ENCODE measurements around the gene MUC5AC. TPM values are rescaled to one million over a fixed set of nuclear protein-coding genes. Genes with fewer than 3 reads are reported as not detected.

Gene MUC5AC
- total RNA-seq, 3 donors from 2014 or later = 0.03 to 0.63 TPM; not detected in 1

GRCh38 chr11:1165256-1166041 lies 7.7 kb downstream of the MUC5AC start:
- DNase-seq = peak in 2 of 3 donors; percentile 14 to 36
- intact Hi-C loops (cut with DNase I, micrococcal nuclease) = no loop called here
- no peak overlapping the region for H3K4me3 ChIP-seq
- TF ChIP-seq CTCF (IDR thresholded peaks at IDR 0.05) = no peak
- H3K36me3 ChIP-seq (ENCODE audit: low read depth) = no peaks in the 10 kb centered on the region
- H3K4me1 ChIP-seq (ENCODE audit: low read depth) = no peaks in the 10 kb centered on the region
- no peaks in the 10 kb centered on the region for H3K9me3 ChIP-seq
- ATAC-seq = no peak

GRCh38 chr11:1167256-1167655 lies 9.5 kb downstream of the MUC5AC start:
- Histone ChIP-seq H3K36me3 (ENCODE audit: low read depth) (no peaks in the 10 kb centered on the region), H3K4me1 (ENCODE audit: low read depth) (no peaks in the 10 kb centered on the region), H3K4me3 (no peak overlapping the region), H3K9me3 (no peaks in the 10 kb centered on the region)
- no peak for TF ChIP-seq CTCF (IDR thresholded peaks at IDR 0.05)
- peak in 1 of 3 donors; percentile 9 for DNase-seq
- intact Hi-C loops (cut with DNase I, micrococcal nuclease) = no loop called here
- ATAC-seq = no peak

- H3K4me3 ChIP-seq = no peak overlapping the region
- intact Hi-C loops (cut with DNase I, micrococcal nuclease) = no loop called here
- no peaks in the 10 kb centered on the region for H3K36me3 ChIP-seq (ENCODE audit: low read depth)
- TF ChIP-seq CTCF (IDR thresholded peaks at IDR 0.05) = no peak
- ATAC-seq = no peak
- DNase-seq = peak in 2 of 3 donors; percentile 5 to 17
- no peaks in the 10 kb centered on the region for H3K4me1 ChIP-seq (ENCODE audit: low read depth)
- H3K9me3 ChIP-seq = no peaks in the 10 kb centered on the region
These were observed 10.0 kb downstream of the MUC5AC start for GRCh38 chr11:1167751-1168231.

- no peaks in the 10 kb centered on the region for H3K36me3 ChIP-seq (ENCODE audit: low read depth)
- DNase-seq (no peak), ATAC-seq (no peak)
- H3K4me3 ChIP-seq = no peak overlapping the region
- no peak for TF ChIP-seq CTCF (IDR thresholded peaks at IDR 0.05)
- no peaks in the 10 kb centered on the region for H3K4me1 ChIP-seq (ENCODE audit: low read depth)
- H3K9me3 ChIP-seq = no peaks in the 10 kb centered on the region
- intact Hi-C loops (cut with DNase I, micrococcal nuclease) = no loop called here
These were observed 10.5 kb downstream of the MUC5AC start for GRCh38 chr11:1168256-1168655.

- H3K4me3 ChIP-seq = no peak overlapping the region
- intact Hi-C loops (cut with DNase I, micrococcal nuclease) = no loop called here
- DNase-seq = peak in 1 of 3 donors; percentile 26
- H3K9me3 ChIP-seq = no peaks in the 10 kb centered on the region
- TF ChIP-seq CTCF (IDR thresholded peaks at IDR 0.05) = no peak
- H3K36me3 ChIP-seq (ENCODE audit: low read depth) = no peaks in the 10 kb centered on the region
- H3K4me1 ChIP-seq (ENCODE audit: low read depth) = no peaks in the 10 kb centered on the region
- no peak for ATAC-seq
These were observed 11.0 kb downstream of the MUC5AC start for GRCh38 chr11:1168721-1169161.

Data from mucosa of descending colon (tissue), 3 donors.